ENCODE data around the gene RET.

- TF ChIP-seq CTCF (IDR thresholded peaks at IDR 0.05) = no peak
- TF ChIP-seq POLR2A (IDR thresholded peaks at IDR 0.05) = no peak
- TF ChIP-seq POLR2AphosphoS5 (IDR thresholded peaks at IDR 0.05) = no peak
- no peak for TF ChIP-seq EP300 (IDR thresholded peaks at IDR 0.05)
Measured at GRCh38 chr10:43064331-43065075, 12.4 kb upstream of the RET start.
